HCT116 (cell line): ENCODE data around the gene CHST11. TPM values are rescaled to one million over a fixed set of nuclear protein-coding genes. Genes with fewer than 3 reads are reported as not detected.

Source experiments
- ATAC-seq: fragments of 200-7000 bp; cut with Tn5 transposase; 2 replicates; pipeline ENCODE4 v1.9.1; 2020; ENCODE audit warnings: mild to moderate bottlenecking, moderate library complexity
- BruUV-seq: library from RNA; stranded (reverse); fragments of 400-500 nt; replicated peaks from 2 replicates; lab custom pipeline; 2021; lab: Mats Ljungman, UMichigan
- CTCF ChIA-PET: fragments of 300-600 bp; sonication (Branson Sonifier 250); formaldehyde crosslinking; loops from one replicate; lab custom pipeline; 2021; ENCODE audit warnings: antibody characterized with exemption; lab: Charles Lee
- POLR2A ChIA-PET: fragments of 300-600, 350-600 bp; sonication (Branson Sonifier 250); formaldehyde crosslinking; loops from one replicate; lab custom pipeline; 2021; ENCODE audit warnings: antibody characterized with exemption; lab: Charles Lee
- RAD21 ChIA-PET, 2 experiments: fragments of 300-600 bp; sonication (Branson Sonifier 250); formaldehyde crosslinking; loops; one replicate each; lab custom pipeline; 2023; ENCODE audit warnings: low total read pairs in 2 of 2; ENCODE audit not compliant: uncharacterized antibody in 2 of 2, unreplicated experiment in 2 of 2, low non-redundant PET in 1 of 2; lab: Charles Lee
- DNase-seq: peaks from one replicate; pipeline ENCODE4 v3.0.0-alpha.2; 2010; ENCODE audit warnings: low read depth, low spot score
- H2AFZ ChIP-seq: fragments of 200-600 bp; shearing (Covaris generic), sonication (generic); 2 replicates; pipeline ENCODE4 v1.6.1; 2017; ENCODE audit warnings: low read depth, mixed run types, mixed read lengths, antibody characterized with exemption, low read length; ENCODE audit not compliant: poor library complexity, severe bottlenecking
- H3K27ac ChIP-seq: 2 replicates; pipeline ENCODE4 v1.5.1; 2012; ENCODE audit warnings: low read depth, low read length
- H3K27me3 ChIP-seq: fragments of 200-600 bp; sonication (generic); 2 replicates; pipeline ENCODE4 v1.6.1; 2016; ENCODE audit warnings: mixed run types, low read length, mixed read lengths; ENCODE audit not compliant: insufficient read depth
- H3K36me3 ChIP-seq, 2 experiments: fragments of 200-500 bp in 1 of 2; fragments of 200-600 bp in 1 of 2; sonication (Bioruptor generic) in 1 of 2; sonication (generic) in 1 of 2; 2 replicates each; pipeline versions ENCODE4 v1.5.1 to v1.6.1; 2014 to 2016; ENCODE audit warnings: low read length in 2 of 2, inconsistent platforms in 1 of 2, mixed read lengths in 1 of 2, mixed run types in 1 of 2; ENCODE audit not compliant: insufficient read depth in 2 of 2, control insufficient read depth in 1 of 2
- H3K4me1 ChIP-seq, 2 experiments: fragments of 200-600 bp in 1 of 2; sonication (generic) in 1 of 2; 2 replicates each; pipeline versions ENCODE4 v1.5.1 to v1.6.1; 2012 to 2017; ENCODE audit warnings: low read length in 2 of 2, inconsistent platforms in 1 of 2, mild to moderate bottlenecking in 1 of 2, mixed read lengths in 1 of 2, mixed run types in 1 of 2, moderate library complexity in 1 of 2; ENCODE audit not compliant: insufficient read depth in 2 of 2, control insufficient read depth in 1 of 2
- H3K4me2 ChIP-seq: fragments of 200-600 bp; sonication (generic); 2 replicates; pipeline ENCODE4 v1.6.1; 2017; ENCODE audit warnings: mixed run types, low read length, mixed read lengths
- H3K4me3 ChIP-seq, 2 experiments: fragments of 200-600 bp in 1 of 2; sonication (generic) in 1 of 2; replicated peaks in 1 of 2; 2 replicates each; pipeline ENCODE4 v1.5.1; 2011 to 2016; ENCODE audit warnings: low read length in 2 of 2, control low read depth in 1 of 2, low read depth in 1 of 2, mild to moderate bottlenecking in 1 of 2, mixed read lengths in 1 of 2, mixed run types in 1 of 2
- H3K79me2 ChIP-seq: fragments of 200-600 bp; sonication (generic); 2 replicates; pipeline ENCODE4 v1.6.1; 2017; ENCODE audit warnings: mild to moderate bottlenecking, mixed run types, low read length, moderate library complexity, mixed read lengths; ENCODE audit not compliant: insufficient read depth
- H3K9ac ChIP-seq: fragments of 200-600 bp; sonication (generic); 2 replicates; pipeline ENCODE4 v1.6.1; 2016; ENCODE audit warnings: low read length, mixed read lengths
- H3K9me2 ChIP-seq: fragments of 200-600 bp; sonication (generic), shearing (Covaris generic); 2 replicates; pipeline ENCODE4 v1.6.1; 2017; ENCODE audit warnings: mixed run types, mild to moderate bottlenecking, moderate library complexity; ENCODE audit not compliant: insufficient read depth
- H3K9me3 ChIP-seq, 2 experiments: fragments of 200-500 bp in 1 of 2; fragments of 200-600 bp in 1 of 2; sonication (Bioruptor generic) in 1 of 2; sonication (generic) in 1 of 2; 2 replicates each; pipeline ENCODE4 v1.6.1; 2014 to 2017; ENCODE audit warnings: low read length in 2 of 2, mixed read lengths in 2 of 2, inconsistent platforms in 1 of 2, low read depth in 1 of 2, mild to moderate bottlenecking in 1 of 2, mixed run types in 1 of 2, moderate library complexity in 1 of 2; ENCODE audit not compliant: control insufficient read depth in 1 of 2, insufficient read depth in 1 of 2
- H4K20me1 ChIP-seq: fragments of 200-600 bp; sonication (generic), shearing (Covaris generic); 2 replicates; pipeline ENCODE4 v1.6.1; 2017; ENCODE audit warnings: mixed run types, mild to moderate bottlenecking, moderate library complexity; ENCODE audit not compliant: insufficient read depth
- ATF3 ChIP-seq: IDR thresholded peaks from 2 replicates; pipeline ENCODE4 v1.6.1; 2012
- CEBPB ChIP-seq: IDR thresholded peaks from 2 replicates; pipeline ENCODE4 v1.6.1; 2012; ENCODE audit warnings: low read depth
- CTCF ChIP-seq, 3 experiments: fragments of 200-600 bp in 1 of 3; sonication (generic) in 1 of 3; IDR thresholded peaks in 2 of 3; conservative IDR thresholded peaks in 1 of 3; 2 replicates each; pipeline ENCODE4 v1.5.1; 2012 to 2017; ENCODE audit warnings: low read depth in 2 of 3, low read length in 2 of 3, antibody characterized with exemption in 1 of 3, borderline replicate concordance in 1 of 3, control low read depth in 1 of 3, mild to moderate bottlenecking in 1 of 3, mixed read lengths in 1 of 3, mixed run types in 1 of 3, moderate library complexity in 1 of 3; ENCODE audit not compliant: insufficient read depth in 1 of 3
- EGR1 ChIP-seq: IDR thresholded peaks from 2 replicates; pipeline ENCODE4 v1.6.1; 2012; ENCODE audit warnings: low read depth
- ELF1 ChIP-seq: IDR thresholded peaks from 2 replicates; pipeline ENCODE4 v1.6.1; 2012; ENCODE audit warnings: low read depth, borderline replicate concordance
- FOSL1 ChIP-seq: IDR thresholded peaks from 2 replicates; pipeline ENCODE4 v1.6.1; 2012; ENCODE audit warnings: low read depth
- JUND ChIP-seq: IDR thresholded peaks from 2 replicates; pipeline ENCODE4 v1.6.1; 2012
- MAX ChIP-seq: IDR thresholded peaks from 2 replicates; pipeline ENCODE4 v1.6.1; 2012
- POLR2A ChIP-seq: IDR thresholded peaks from 2 replicates; pipeline ENCODE4 v1.7.0; 2011; ENCODE audit warnings: borderline replicate concordance; ENCODE audit not compliant: insufficient read depth, insufficient read length; ENCODE audit errors: extremely low read depth
- SIN3A ChIP-seq: IDR thresholded peaks from 2 replicates; pipeline ENCODE4 v1.6.1; 2012; ENCODE audit warnings: low read depth
- SP1 ChIP-seq: IDR thresholded peaks from 2 replicates; pipeline ENCODE4 v1.6.1; 2012; ENCODE audit warnings: low read depth
- SRF ChIP-seq: IDR thresholded peaks from 2 replicates; pipeline ENCODE4 v1.6.1; 2012; ENCODE audit warnings: low read depth
- TCF7L2 ChIP-seq: IDR thresholded peaks from 2 replicates; pipeline ENCODE4 v1.7.0; 2011; ENCODE audit warnings: borderline replicate concordance, inconsistent platforms; ENCODE audit not compliant: insufficient read depth, insufficient read length; ENCODE audit errors: extremely low read depth
- ZFX ChIP-seq: fragments of 450-650 bp; IDR thresholded peaks from 2 replicates; pipeline ENCODE4 v1.6.1; 2017
- ZNF274 ChIP-seq: fragments of 200-500 bp; sonication (Bioruptor generic); IDR thresholded peaks from 2 replicates; pipeline ENCODE4 v1.6.1; 2014; ENCODE audit warnings: mild to moderate bottlenecking, low read depth, low read length, inconsistent platforms
- intact Hi-C: fragments of 100-400 bp; cut with micrococcal nuclease; formaldehyde crosslinking; loops from 2 replicates; pipeline ENCODE4 v1.10.0; 2022
- total RNA-seq: library from RNA; stranded (reverse); gene quantifications from one replicate; pipeline ENCODE4 v1.2.1, GENCODE V29; 2021; ENCODE audit not compliant: unreplicated experiment
- TF ChIP-seq, protein P1 (sequence below): IDR thresholded peaks from 2 replicates; pipeline ENCODE4 v1.6.1; 2011; ENCODE audit warnings: mild to moderate bottlenecking, low read length, moderate library complexity; ENCODE audit not compliant: insufficient replicate concordance; ENCODE audit errors: extremely low read depth

CHST11 gene
- total RNA-seq, 1 experiment from 2014 or later = 10.1 TPM

GRCh38 chr12:104609445-104609844 is 152.7 kb downstream of the CHST11 start:
- no peak overlapping the region for H3K4me3 ChIP-seq
- H2AFZ ChIP-seq = no peak overlapping the region
- ChIA-PET CTCF (no interaction called here), POLR2A (no interaction called here), RAD21 (no interaction called here)
- no peaks in the 10 kb centered on the region for H3K79me2 ChIP-seq
- H3K9me2 ChIP-seq = no peaks in the 10 kb centered on the region
- no peak overlapping the region for H3K9ac ChIP-seq
- TF ChIP-seq MAX (no peak), ATF3 (no peak), CTCF (IDR thresholded peaks at IDR 0.05 in 2 of 3, conservative IDR thresholded peaks at IDR 0.05 in 1 of 3; ENCODE audit: borderline replicate concordance in 1 of 3, insufficient read depth in 1 of 3, low read depth in 2 of 3, low read length in 2 of 3) (no peak), SRF (no peak), FOSL1 (no peak)
- H4K20me1 ChIP-seq = no peaks in the 10 kb centered on the region
- no TSS peak for BruUV-seq
- H3K27me3 ChIP-seq = no peaks in the 10 kb centered on the region
- no peaks in the 10 kb centered on the region for H3K36me3 ChIP-seq
- H3K9me3 ChIP-seq = no peaks in the 10 kb centered on the region
- H3K4me2 ChIP-seq = no peak overlapping the region
- intact Hi-C loops = loop anchor here (10.0 kb wide), 1 partner anchor 225 kb away; no protein-coding TSS in a partner anchor
- DNase-seq (no peak), ATAC-seq (no peak)
- H3K4me1 ChIP-seq = peaks cover 16 to 21% of the 10 kb centered on the region in 2 experiments
- no peak overlapping the region for H3K27ac ChIP-seq

DNA sequence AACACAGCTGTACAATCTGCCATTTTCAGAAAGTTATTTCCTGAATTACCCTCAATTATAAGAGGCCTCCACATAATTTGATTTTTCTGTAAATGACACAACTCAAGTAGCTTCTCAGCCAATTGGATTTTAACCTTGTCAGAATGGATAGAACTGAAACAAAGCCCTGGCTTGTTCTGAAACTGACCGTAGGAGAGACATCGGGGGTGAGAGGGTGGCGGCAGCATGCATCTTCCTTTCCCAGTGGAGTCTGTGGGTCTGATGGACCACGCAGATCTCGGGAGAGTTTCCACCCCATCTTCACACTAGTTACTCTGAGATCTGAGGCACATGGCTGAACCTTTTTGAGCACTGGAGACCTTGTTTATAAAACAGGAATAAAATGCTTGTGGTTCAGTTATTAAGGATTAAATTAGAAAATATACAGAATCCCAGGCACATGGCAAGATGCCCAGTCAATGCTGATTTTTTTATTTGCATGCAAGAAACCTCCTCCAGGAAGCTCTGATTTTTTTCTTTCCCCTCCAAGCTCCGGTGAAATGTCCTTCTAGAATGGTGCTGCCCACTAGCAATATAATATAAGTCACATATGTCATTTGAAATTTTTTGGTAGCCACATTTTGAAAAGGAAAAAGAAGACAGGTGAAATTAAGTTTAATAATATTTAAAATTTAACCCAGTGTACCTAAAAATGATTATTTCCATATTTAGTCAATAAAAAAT is 153.9 kb downstream of the CHST11 start:
- no peaks in the 10 kb centered on the region for H3K9me3 ChIP-seq
- H3K27ac ChIP-seq = no peak overlapping the region
- no peaks in the 10 kb centered on the region for H3K27me3 ChIP-seq
- H3K36me3 ChIP-seq = no peaks in the 10 kb centered on the region
- no peak for TF ChIP-seq POLR2A
- no peak for TF ChIP-seq ZNF274
- TF ChIP-seq SRF = no peak
- TF ChIP-seq MAX = no peak
- no peak for TF ChIP-seq SIN3A
- no peak for TF ChIP-seq JUND
- TF ChIP-seq CEBPB = no peak
- no peak for TF ChIP-seq ZFX
- no peak for TF ChIP-seq ELF1
- no peak for TF ChIP-seq FOSL1
- no peak for TF ChIP-seq SP1
- TF ChIP-seq EGR1 = no peak
- TF ChIP-seq, protein P1, sequence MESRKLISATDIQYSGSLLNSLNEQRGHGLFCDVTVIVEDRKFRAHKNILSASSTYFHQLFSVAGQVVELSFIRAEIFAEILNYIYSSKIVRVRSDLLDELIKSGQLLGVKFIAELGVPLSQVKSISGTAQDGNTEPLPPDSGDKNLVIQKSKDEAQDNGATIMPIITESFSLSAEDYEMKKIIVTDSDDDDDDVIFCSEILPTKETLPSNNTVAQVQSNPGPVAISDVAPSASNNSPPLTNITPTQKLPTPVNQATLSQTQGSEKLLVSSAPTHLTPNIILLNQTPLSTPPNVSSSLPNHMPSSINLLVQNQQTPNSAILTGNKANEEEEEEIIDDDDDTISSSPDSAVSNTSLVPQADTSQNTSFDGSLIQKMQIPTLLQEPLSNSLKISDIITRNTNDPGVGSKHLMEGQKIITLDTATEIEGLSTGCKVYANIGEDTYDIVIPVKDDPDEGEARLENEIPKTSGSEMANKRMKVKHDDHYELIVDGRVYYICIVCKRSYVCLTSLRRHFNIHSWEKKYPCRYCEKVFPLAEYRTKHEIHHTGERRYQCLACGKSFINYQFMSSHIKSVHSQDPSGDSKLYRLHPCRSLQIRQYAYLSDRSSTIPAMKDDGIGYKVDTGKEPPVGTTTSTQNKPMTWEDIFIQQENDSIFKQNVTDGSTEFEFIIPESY = no peak
- no peak for TF ChIP-seq TCF7L2
- no peaks in the 10 kb centered on the region for H4K20me1 ChIP-seq
- H3K4me1 ChIP-seq = peaks cover 8 to 9% of the 10 kb centered on the region in 2 experiments
- no peak overlapping the region for H3K4me3 ChIP-seq
- no peak overlapping the region for H3K9ac ChIP-seq
- no TSS peak for BruUV-seq
- DNase-seq (no peak), ATAC-seq (no peak)
- H3K79me2 ChIP-seq = no peaks in the 10 kb centered on the region
- no peaks in the 10 kb centered on the region for H3K9me2 ChIP-seq
- no peak overlapping the region for H3K4me2 ChIP-seq
- CTCF ChIA-PET = no interaction called here
- intact Hi-C loops = no loop called here
- no peak overlapping the region for H2AFZ ChIP-seq
- POLR2A ChIA-PET = no interaction called here
- RAD21 ChIA-PET = no interaction called here
